HFFc6 (cell line): Measurements from ENCODE around the gene ERMARD. TPM values are rescaled to one million over a fixed set of nuclear protein-coding genes. Genes with fewer than 3 reads are reported as not detected.

Source experiments
- DNase-seq: peaks from one replicate; pipeline ENCODE4 v3.0.0-alpha.2; 2018
- H3K27ac Mint-ChIP-seq: 2 replicates; pipeline ENCODE4 v1.8.0; 2020; ENCODE audit warnings: mild to moderate bottlenecking, mixed read lengths
- H3K27me3 Mint-ChIP-seq: 2 replicates; pipeline ENCODE4 v1.8.0; 2021; ENCODE audit warnings: mild to moderate bottlenecking, moderate library complexity, mixed read lengths; ENCODE audit not compliant: insufficient read depth
- H3K36me3 Mint-ChIP-seq: 2 replicates; pipeline ENCODE4 v1.8.0; 2021; ENCODE audit warnings: low read depth, mixed read lengths
- H3K4me1 Mint-ChIP-seq: 2 replicates; pipeline ENCODE4 v1.8.0; 2020; ENCODE audit warnings: low read depth, mixed read lengths
- H3K4me3 Mint-ChIP-seq: 2 replicates; pipeline ENCODE4 v1.8.0; 2020; ENCODE audit warnings: mild to moderate bottlenecking, moderate library complexity, mixed read lengths
- H3K9me3 Mint-ChIP-seq: 2 replicates; pipeline ENCODE4 v1.8.0; 2020; ENCODE audit warnings: mild to moderate bottlenecking, mixed read lengths
- CTCF ChIP-seq: fragments of 200-600 bp; sonication (generic); IDR thresholded peaks from 2 replicates; pipeline ENCODE4 v1.5.0; 2021; ENCODE audit warnings: antibody characterized with exemption, mild to moderate bottlenecking
- total RNA-seq, 6 experiments: library from RNA; stranded (reverse); fragmentation: NEBNext Ultra II Directional; extraction: Animal tissue kit (Norgen Biotek cat#: 25700); gene quantifications; 2 replicates in 1 of 6; 3 replicates in 5 of 6; pipeline ENCODE4 v1.2.3, GENCODE V29; 2021

Gene ERMARD
- total RNA-seq, 6 experiments from 2014 or later = 13.7 to 17.5 (median 15.9) TPM

- DNase-seq = no peak
- Mint-ChIP-seq H3K4me1 (no peaks in the 10 kb centered on the region), H3K9me3 (no peaks in the 10 kb centered on the region), H3K36me3 (no peaks in the 10 kb centered on the region), H3K4me3 (no peak overlapping the region), H3K27ac (no peak overlapping the region), H3K27me3 (peaks cover 21% of the 10 kb centered on the region)
- no peak for TF ChIP-seq CTCF
Observed at GRCh38 chr6:169738976-169739529, 12.4 kb upstream of the ERMARD start.

GRCh38 chr6:169741344-169741743 is 10.1 kb upstream of the ERMARD start:
- H3K27me3 Mint-ChIP-seq = peaks cover 6% of the 10 kb centered on the region
- no peaks in the 10 kb centered on the region for H3K9me3 Mint-ChIP-seq
- H3K4me3 Mint-ChIP-seq = no peak overlapping the region
- H3K4me1 Mint-ChIP-seq = no peaks in the 10 kb centered on the region
- H3K27ac Mint-ChIP-seq = no peak overlapping the region
- no peak for TF ChIP-seq CTCF
- no peaks in the 10 kb centered on the region for H3K36me3 Mint-ChIP-seq
- no peak for DNase-seq

GRCh38 chr6:169745405-169745804 is 6.0 kb upstream of the ERMARD start:
- Mint-ChIP-seq H3K4me1 (peaks cover 9% of the 10 kb centered on the region), H3K27ac (no peak overlapping the region), H3K9me3 (no peaks in the 10 kb centered on the region), H3K4me3 (no peak overlapping the region), H3K27me3 (peaks cover 2% of the 10 kb centered on the region), H3K36me3 (no peaks in the 10 kb centered on the region)
- DNase-seq = no peak
- no peak for TF ChIP-seq CTCF

- DNase-seq = no peak
- peaks cover 7% of the 10 kb centered on the region; the same call in 1 of the 2 replicates for H3K36me3 Mint-ChIP-seq
- no peak overlapping the region for H3K4me3 Mint-ChIP-seq
- peaks cover 5% of the 10 kb centered on the region for H3K27me3 Mint-ChIP-seq
- no peaks in the 10 kb centered on the region; the same call in 1 of the 2 replicates for H3K9me3 Mint-ChIP-seq
- peaks cover 17% of the 10 kb centered on the region for H3K4me1 Mint-ChIP-seq
- TF ChIP-seq CTCF = no peak
- no peak overlapping the region for H3K27ac Mint-ChIP-seq
Observed at GRCh38 chr6:169746556-169746955, 4.9 kb upstream of the ERMARD start.

- Mint-ChIP-seq H3K27me3 (peaks cover 3% of the 10 kb centered on the region), H3K9me3 (no peaks in the 10 kb centered on the region; the same call in 1 of the 2 replicates), H3K4me1 (peaks cover 31% of the 10 kb centered on the region), H3K4me3 (peak overlapping the region; percentile 100), H3K36me3 (peaks cover 11% of the 10 kb centered on the region; the same call in 1 of the 2 replicates), H3K27ac (peak overlapping the region; percentile 100)
- TF ChIP-seq CTCF = no peak
- no peak for DNase-seq
Observed at GRCh38 chr6:169752074-169752623, 727 bp downstream of the ERMARD start.
